Measurements from ENCODE around the gene TIFAB.

Gene TIFAB

DNA sequence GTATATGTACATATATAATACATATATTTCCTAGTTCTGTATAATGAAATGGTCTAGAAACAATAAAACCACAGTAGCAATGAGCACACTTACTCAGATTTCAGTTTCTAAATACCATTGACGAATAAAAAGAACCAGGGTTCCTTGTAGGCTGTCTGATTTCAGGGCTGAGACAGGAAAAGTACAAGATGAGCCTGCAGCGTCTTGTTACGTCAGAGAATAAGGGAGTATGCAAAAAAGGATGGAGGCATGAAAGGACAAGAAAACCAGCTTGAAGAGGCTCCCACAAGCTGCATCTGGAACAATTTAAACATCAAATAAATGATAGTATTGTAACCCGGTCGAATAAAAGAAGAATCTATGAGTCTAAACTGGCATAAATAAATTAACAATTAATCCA, 17.8 kb upstream of the TIFAB start:
- no peak overlapping the region for H3K4me3 ChIP-seq (ENCODE audit: low read depth, low read length)
- TF ChIP-seq, protein P1, sequence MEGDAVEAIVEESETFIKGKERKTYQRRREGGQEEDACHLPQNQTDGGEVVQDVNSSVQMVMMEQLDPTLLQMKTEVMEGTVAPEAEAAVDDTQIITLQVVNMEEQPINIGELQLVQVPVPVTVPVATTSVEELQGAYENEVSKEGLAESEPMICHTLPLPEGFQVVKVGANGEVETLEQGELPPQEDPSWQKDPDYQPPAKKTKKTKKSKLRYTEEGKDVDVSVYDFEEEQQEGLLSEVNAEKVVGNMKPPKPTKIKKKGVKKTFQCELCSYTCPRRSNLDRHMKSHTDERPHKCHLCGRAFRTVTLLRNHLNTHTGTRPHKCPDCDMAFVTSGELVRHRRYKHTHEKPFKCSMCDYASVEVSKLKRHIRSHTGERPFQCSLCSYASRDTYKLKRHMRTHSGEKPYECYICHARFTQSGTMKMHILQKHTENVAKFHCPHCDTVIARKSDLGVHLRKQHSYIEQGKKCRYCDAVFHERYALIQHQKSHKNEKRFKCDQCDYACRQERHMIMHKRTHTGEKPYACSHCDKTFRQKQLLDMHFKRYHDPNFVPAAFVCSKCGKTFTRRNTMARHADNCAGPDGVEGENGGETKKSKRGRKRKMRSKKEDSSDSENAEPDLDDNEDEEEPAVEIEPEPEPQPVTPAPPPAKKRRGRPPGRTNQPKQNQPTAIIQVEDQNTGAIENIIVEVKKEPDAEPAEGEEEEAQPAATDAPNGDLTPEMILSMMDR (IDR thresholded peaks at IDR 0.05; ENCODE audit: low read depth, low read length), result no peak

GRCh38 chr5:135468541-135468940, 16.4 kb upstream of the TIFAB start:
- H3K4me3 ChIP-seq (ENCODE audit: low read depth, low read length), result no peak overlapping the region
- TF ChIP-seq, protein P1 (IDR thresholded peaks at IDR 0.05; ENCODE audit: low read depth, low read length), result no peak

DNA sequence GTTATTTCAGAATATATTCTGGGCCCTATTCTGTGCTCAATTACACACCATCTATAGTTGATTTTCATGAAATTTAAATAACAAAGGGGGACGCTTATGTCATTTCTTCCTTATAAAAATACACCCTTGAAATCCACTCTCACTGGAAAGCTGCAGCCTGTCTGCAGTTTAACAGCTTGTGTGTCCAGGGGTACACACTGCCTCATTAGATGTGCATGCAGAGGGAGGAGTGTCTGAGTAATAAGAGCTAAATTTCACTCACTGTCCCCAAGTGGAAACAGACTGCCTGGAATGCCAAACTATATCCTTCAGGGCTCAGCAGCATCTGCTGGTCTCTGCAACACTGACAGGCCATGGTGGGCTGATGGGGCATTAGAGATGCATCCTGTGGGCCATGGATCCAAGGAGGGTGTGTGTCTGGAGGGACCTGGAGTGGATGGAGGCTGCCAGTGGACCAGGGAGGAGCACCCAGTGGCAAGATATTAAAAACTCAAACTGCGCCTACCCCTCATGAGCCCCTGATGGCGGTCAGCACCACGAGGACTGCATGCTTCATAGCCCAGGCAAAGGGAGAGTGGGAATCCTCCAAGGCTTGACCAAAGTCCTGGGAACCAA, 15.8 kb upstream of the TIFAB start:
- TF ChIP-seq, protein P1 (IDR thresholded peaks at IDR 0.05; ENCODE audit: low read depth, low read length), result no peak

GRCh38 chr5:135467051-135467625, 15.0 kb upstream of the TIFAB start:
- no peak overlapping the region for H3K4me3 ChIP-seq (ENCODE audit: low read depth, low read length)
- TF ChIP-seq, protein P1 (IDR thresholded peaks at IDR 0.05; ENCODE audit: low read depth, low read length), result no peak

More for the DNA sequence above, 15.8 kb upstream of the TIFAB start:
- H3K4me3 ChIP-seq (ENCODE audit: low read depth, low read length), result no peak overlapping the region

GRCh38 chr5:135466178-135467050, 14.3 kb upstream of the TIFAB start:
- TF ChIP-seq, protein P1 (IDR thresholded peaks at IDR 0.05; ENCODE audit: low read depth, low read length), result peak; percentile 86

DNA sequence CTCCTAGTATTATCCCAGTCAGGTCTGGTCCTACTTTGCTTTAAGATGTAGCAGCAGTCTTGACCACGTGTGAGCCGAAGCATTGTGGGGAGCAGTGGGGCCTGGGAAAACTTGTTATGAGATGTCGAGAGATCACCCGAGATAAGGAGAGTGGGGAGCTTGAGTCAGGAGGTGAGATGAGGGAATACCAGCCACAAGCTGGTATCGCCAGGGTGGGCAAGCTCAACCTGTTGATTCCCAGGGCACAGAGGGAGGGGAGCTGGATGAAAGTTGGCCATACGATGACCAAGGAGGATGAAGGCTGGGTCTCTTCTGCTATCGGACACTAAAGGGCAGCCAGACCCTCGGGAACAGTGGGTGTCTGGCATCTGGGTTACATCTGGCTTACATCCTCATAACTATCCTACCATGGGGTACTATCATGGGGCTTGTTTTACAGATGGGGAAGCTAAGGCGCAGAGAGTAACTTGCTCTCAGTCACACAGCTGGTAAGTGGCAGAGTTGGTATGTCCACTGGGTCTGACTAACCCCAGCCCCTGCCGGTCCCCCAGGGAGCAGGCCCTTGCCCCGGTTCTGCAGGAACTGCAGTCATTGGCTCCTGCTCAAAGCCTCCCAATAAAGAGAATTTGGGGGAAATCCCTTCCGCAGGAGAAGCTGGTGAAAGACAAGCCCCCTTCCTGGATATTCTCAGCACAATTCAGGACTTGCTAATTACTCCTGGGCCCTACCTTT, 13.4 kb upstream of the TIFAB start:
- H3K4me3 ChIP-seq (ENCODE audit: low read depth, low read length), result no peak overlapping the region
- TF ChIP-seq, protein P1 (IDR thresholded peaks at IDR 0.05; ENCODE audit: low read depth, low read length), result no peak

More at GRCh38 chr5:135466178-135467050, 14.3 kb upstream of the TIFAB start:
- H3K4me3 ChIP-seq (ENCODE audit: low read depth, low read length), result no peak overlapping the region
